Measurements from ENCODE around the gene NFATC1. TPM values are rescaled to one million over a fixed set of nuclear protein-coding genes. Genes with fewer than 3 reads are reported as not detected.

Gene NFATC1
- total RNA-seq, 1 donor from 2014 or later, result 5.6 TPM

- TF ChIP-seq CTCF (IDR thresholded peaks at IDR 0.05; ENCODE audit: unreplicated experiment), result no peak
- Mint-ChIP-seq H3K9me3 (ENCODE audit: low read depth) (no peaks in the 10 kb centered on the region), H3K27me3 (peaks cover 57% of the 10 kb centered on the region), H3K27ac (no peak overlapping the region), H3K4me3 (ENCODE audit: low read depth) (no peak overlapping the region), H3K36me3 (ENCODE audit: insufficient read depth) (no peaks in the 10 kb centered on the region), H3K4me1 (ENCODE audit: low read depth) (peaks cover 4% of the 10 kb centered on the region)
- DNase-seq (ENCODE audit: low spot score, unreplicated experiment), result no peak
Measured at GRCh38 chr18:79396431-79397246, 909 bp downstream of the NFATC1 start.

- H3K4me1 Mint-ChIP-seq (ENCODE audit: low read depth), result peaks cover 4% of the 10 kb centered on the region
- H3K36me3 Mint-ChIP-seq (ENCODE audit: insufficient read depth), result no peaks in the 10 kb centered on the region
- no peak overlapping the region for H3K4me3 Mint-ChIP-seq (ENCODE audit: low read depth)
- DNase-seq (ENCODE audit: low spot score, unreplicated experiment), result no peak
- no peak overlapping the region for H3K27ac Mint-ChIP-seq
- peaks cover 51% of the 10 kb centered on the region for H3K27me3 Mint-ChIP-seq
- no peaks in the 10 kb centered on the region for H3K9me3 Mint-ChIP-seq (ENCODE audit: low read depth)
- no peak for TF ChIP-seq CTCF (IDR thresholded peaks at IDR 0.05; ENCODE audit: unreplicated experiment)
Measured at GRCh38 chr18:79397247-79397829, 1.6 kb downstream of the NFATC1 start.

GRCh38 chr18:79397830-79398761 is 2.4 kb downstream of the NFATC1 start:
- no peak for TF ChIP-seq CTCF (IDR thresholded peaks at IDR 0.05; ENCODE audit: unreplicated experiment)
- peaks cover 4% of the 10 kb centered on the region for H3K4me1 Mint-ChIP-seq (ENCODE audit: low read depth)
- no peak overlapping the region for H3K4me3 Mint-ChIP-seq (ENCODE audit: low read depth)
- no peaks in the 10 kb centered on the region for H3K9me3 Mint-ChIP-seq (ENCODE audit: low read depth)
- H3K27me3 Mint-ChIP-seq, result peaks cover 46% of the 10 kb centered on the region
- no peak overlapping the region for H3K27ac Mint-ChIP-seq
- DNase-seq (ENCODE audit: low spot score, unreplicated experiment), result no peak
- no peaks in the 10 kb centered on the region for H3K36me3 Mint-ChIP-seq (ENCODE audit: insufficient read depth)

GRCh38 chr18:79399275-79400081 is 3.7 kb downstream of the NFATC1 start:
- Mint-ChIP-seq H3K27me3 (peaks cover 48% of the 10 kb centered on the region), H3K9me3 (ENCODE audit: low read depth) (no peaks in the 10 kb centered on the region), H3K27ac (no peak overlapping the region), H3K4me3 (ENCODE audit: low read depth) (peak overlapping the region; percentile 65), H3K36me3 (ENCODE audit: insufficient read depth) (no peaks in the 10 kb centered on the region), H3K4me1 (ENCODE audit: low read depth) (peaks cover 5% of the 10 kb centered on the region)
- no peak for DNase-seq (ENCODE audit: low spot score, unreplicated experiment)
- no peak for TF ChIP-seq CTCF (IDR thresholded peaks at IDR 0.05; ENCODE audit: unreplicated experiment)

All from progenitor cell of endocrine pancreas (in vitro differentiated cells).